Measurements from ENCODE around the gene PIAS1. TPM values are rescaled to one million over a fixed set of nuclear protein-coding genes. Genes with fewer than 3 reads are reported as not detected.
A peak's percentile ranks its signal among the peaks of the same experiment; 100 is the strongest.

PIAS1 gene
- total RNA-seq, 1 donor from 2014 or later: 40.6 TPM

- H3K9me3 Mint-ChIP-seq (ENCODE audit: unreplicated experiment): peaks cover 9% of the 10 kb centered on the region
- peaks cover 1% of the 10 kb centered on the region for H3K4me1 Mint-ChIP-seq (ENCODE audit: unreplicated experiment)
- H3K36me3 Mint-ChIP-seq (ENCODE audit: unreplicated experiment): peaks cover under 1% of the 10 kb centered on the region
- no peak overlapping the region for H3K27ac Mint-ChIP-seq (ENCODE audit: unreplicated experiment)
- peaks cover 3% of the 10 kb centered on the region for H3K27me3 Mint-ChIP-seq (ENCODE audit: unreplicated experiment)
- no peak for TF ChIP-seq CTCF (IDR thresholded peaks at IDR 0.05)
- no peak for DNase-seq (ENCODE audit: extremely low spot score, unreplicated experiment)
- H3K4me3 Mint-ChIP-seq (ENCODE audit: unreplicated experiment): no peak overlapping the region
Measured at GRCh38 chr15:68045289-68046265, 8.5 kb upstream of the PIAS1 start.

DNA sequence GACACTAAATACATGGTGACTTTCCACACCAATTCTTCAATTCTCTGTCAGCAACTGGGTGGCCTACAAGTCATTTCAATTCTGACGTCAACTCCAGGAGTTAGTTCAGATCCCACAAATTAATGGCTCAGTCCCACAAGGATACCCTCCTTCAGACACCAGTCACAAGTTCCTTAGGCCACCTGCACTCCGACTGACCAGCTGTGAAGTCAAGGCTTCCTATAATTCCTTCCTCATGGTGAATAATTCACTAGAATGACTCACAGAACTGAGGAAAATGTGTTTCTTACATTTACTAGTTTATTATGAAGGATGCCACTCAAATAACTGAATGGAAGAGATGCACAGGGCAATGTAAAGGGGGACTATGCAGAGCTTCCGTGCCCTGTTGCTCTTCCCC lies 6.3 kb upstream of the PIAS1 start:
- H3K36me3 Mint-ChIP-seq (ENCODE audit: unreplicated experiment): no peaks in the 10 kb centered on the region
- H3K9me3 Mint-ChIP-seq (ENCODE audit: unreplicated experiment): no peaks in the 10 kb centered on the region
- DNase-seq (ENCODE audit: extremely low spot score, unreplicated experiment): no peak
- peaks cover under 1% of the 10 kb centered on the region for H3K4me1 Mint-ChIP-seq (ENCODE audit: unreplicated experiment)
- TF ChIP-seq CTCF (IDR thresholded peaks at IDR 0.05): no peak
- no peak overlapping the region for H3K27ac Mint-ChIP-seq (ENCODE audit: unreplicated experiment)
- H3K4me3 Mint-ChIP-seq (ENCODE audit: unreplicated experiment): no peak overlapping the region
- no peaks in the 10 kb centered on the region for H3K27me3 Mint-ChIP-seq (ENCODE audit: unreplicated experiment)

DNA sequence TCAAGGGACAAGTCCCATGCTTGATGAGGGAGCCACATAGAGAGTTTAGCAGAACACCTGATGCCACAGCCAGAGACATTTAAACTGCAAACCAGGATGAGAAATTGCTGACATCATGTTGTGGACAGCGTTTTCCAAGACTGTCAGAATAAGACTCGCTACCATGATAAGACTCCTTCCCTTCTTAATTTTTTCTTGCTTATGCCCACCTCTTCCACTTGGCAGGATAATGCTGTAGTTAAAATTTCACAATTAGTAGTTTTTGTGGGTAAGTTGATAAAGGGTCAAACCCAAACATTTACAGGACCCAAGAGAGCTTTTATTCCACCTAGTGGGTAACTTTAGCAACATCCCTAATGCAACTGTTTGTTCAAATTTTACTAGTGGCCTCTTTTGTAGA lies 3.0 kb upstream of the PIAS1 start:
- Mint-ChIP-seq H3K4me3 (ENCODE audit: unreplicated experiment) (no peak overlapping the region), H3K4me1 (ENCODE audit: unreplicated experiment) (peaks cover 8% of the 10 kb centered on the region), H3K27me3 (ENCODE audit: unreplicated experiment) (no peaks in the 10 kb centered on the region), H3K27ac (ENCODE audit: unreplicated experiment) (no peak overlapping the region), H3K36me3 (ENCODE audit: unreplicated experiment) (no peaks in the 10 kb centered on the region), H3K9me3 (ENCODE audit: unreplicated experiment) (no peaks in the 10 kb centered on the region)
- no peak for DNase-seq (ENCODE audit: extremely low spot score, unreplicated experiment)
- TF ChIP-seq CTCF (IDR thresholded peaks at IDR 0.05): no peak

DNA sequence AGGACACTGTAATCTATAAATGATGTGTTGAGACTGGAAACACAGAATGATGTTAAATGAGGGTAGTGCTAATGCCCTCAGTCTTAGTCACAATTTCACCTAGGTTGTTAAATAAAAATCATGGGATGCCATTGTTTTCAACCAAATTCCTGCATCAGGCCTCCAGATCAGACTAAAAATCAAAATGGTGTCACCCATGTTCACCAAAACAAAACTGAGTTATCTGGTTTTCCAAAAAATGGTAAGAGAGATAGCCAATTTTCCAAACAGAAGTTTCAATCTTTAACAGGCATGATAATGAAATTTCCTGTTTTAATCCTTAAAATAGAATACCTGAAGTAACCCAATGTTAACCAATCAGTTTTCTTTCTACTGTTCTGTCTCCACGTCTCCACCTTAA lies 2.2 kb upstream of the PIAS1 start:
- H3K27ac Mint-ChIP-seq (ENCODE audit: unreplicated experiment): no peak overlapping the region
- no peak overlapping the region for H3K4me3 Mint-ChIP-seq (ENCODE audit: unreplicated experiment)
- H3K27me3 Mint-ChIP-seq (ENCODE audit: unreplicated experiment): no peaks in the 10 kb centered on the region
- no peaks in the 10 kb centered on the region for H3K9me3 Mint-ChIP-seq (ENCODE audit: unreplicated experiment)
- H3K4me1 Mint-ChIP-seq (ENCODE audit: unreplicated experiment): peaks cover 16% of the 10 kb centered on the region
- H3K36me3 Mint-ChIP-seq (ENCODE audit: unreplicated experiment): no peaks in the 10 kb centered on the region
- TF ChIP-seq CTCF (IDR thresholded peaks at IDR 0.05): no peak
- DNase-seq (ENCODE audit: extremely low spot score, unreplicated experiment): no peak

DNA sequence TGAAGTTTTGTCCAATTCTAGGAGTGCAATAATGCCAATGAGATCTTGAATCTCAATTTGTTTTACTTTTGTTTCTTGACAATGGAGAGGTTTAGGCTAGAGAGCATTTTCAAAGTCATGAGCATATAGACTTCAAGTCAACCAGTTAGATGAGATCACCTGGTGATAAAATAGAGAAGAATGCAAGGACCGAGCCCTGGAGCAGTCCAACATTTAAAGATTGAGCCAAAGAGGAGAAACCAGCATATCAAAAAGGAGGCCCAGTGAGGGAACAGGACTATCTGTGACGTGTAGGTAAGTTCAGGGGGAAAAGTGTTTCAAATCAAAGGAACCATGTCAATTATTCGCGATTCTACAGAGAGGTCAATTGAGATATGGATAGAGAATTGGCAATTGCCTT lies 1.7 kb upstream of the PIAS1 start:
- no peak for DNase-seq (ENCODE audit: extremely low spot score, unreplicated experiment)
- H3K4me3 Mint-ChIP-seq (ENCODE audit: unreplicated experiment): peak overlapping the region; percentile 3

More for the DNA sequence above, 1.7 kb upstream of the PIAS1 start:
- H3K36me3 Mint-ChIP-seq (ENCODE audit: unreplicated experiment): no peaks in the 10 kb centered on the region
- H3K27me3 Mint-ChIP-seq (ENCODE audit: unreplicated experiment): no peaks in the 10 kb centered on the region
- no peaks in the 10 kb centered on the region for H3K9me3 Mint-ChIP-seq (ENCODE audit: unreplicated experiment)
- H3K4me1 Mint-ChIP-seq (ENCODE audit: unreplicated experiment): peaks cover 22% of the 10 kb centered on the region
- H3K27ac Mint-ChIP-seq (ENCODE audit: unreplicated experiment): no peak overlapping the region
- TF ChIP-seq CTCF (IDR thresholded peaks at IDR 0.05): no peak
